GM06990 (cell line): ENCODE data around the gene SYT7.

Experiments used
- DNase-seq: peaks from one replicate; pipeline ENCODE4 v3.0.0-alpha.2; 2011; ENCODE audit not compliant: insufficient read length; ENCODE audit errors: extremely low read depth
- H3K27me3 ChIP-seq: replicated peaks from 2 replicates; pipeline ENCODE4 v1.6.0; 2011; ENCODE audit warnings: low read length; ENCODE audit not compliant: control insufficient read depth, insufficient read depth
- H3K36me3 ChIP-seq: 2 replicates; pipeline ENCODE4 v1.5.1; 2011; ENCODE audit warnings: low read length; ENCODE audit not compliant: control insufficient read depth, insufficient read depth
- H3K4me3 ChIP-seq: replicated peaks from 2 replicates; pipeline ENCODE4 v1.5.1; 2011; ENCODE audit warnings: low read depth, mild to moderate bottlenecking, control low read depth, low read length
- CTCF ChIP-seq: IDR thresholded peaks from 2 replicates; pipeline ENCODE4 v1.5.1; 2011; ENCODE audit warnings: low read length, control low read depth, mild to moderate bottlenecking, inconsistent platforms; ENCODE audit not compliant: insufficient read depth, poor library complexity, severe bottlenecking

SYT7 gene

GRCh38 chr11:61607426-61607825 lies 26.6 kb upstream of the SYT7 start:
- TF ChIP-seq CTCF: no peak
- H3K36me3 ChIP-seq: no peaks in the 10 kb centered on the region
- no peak for DNase-seq
- no peak overlapping the region for H3K4me3 ChIP-seq
- peaks cover 2% of the 10 kb centered on the region for H3K27me3 ChIP-seq

- DNase-seq: no peak
- peaks cover 1% of the 10 kb centered on the region for H3K27me3 ChIP-seq
- no peak for TF ChIP-seq CTCF
- no peak overlapping the region for H3K4me3 ChIP-seq
- no peaks in the 10 kb centered on the region for H3K36me3 ChIP-seq
These were observed 22.8 kb upstream of the SYT7 start for GRCh38 chr11:61603667-61604066.

DNA sequence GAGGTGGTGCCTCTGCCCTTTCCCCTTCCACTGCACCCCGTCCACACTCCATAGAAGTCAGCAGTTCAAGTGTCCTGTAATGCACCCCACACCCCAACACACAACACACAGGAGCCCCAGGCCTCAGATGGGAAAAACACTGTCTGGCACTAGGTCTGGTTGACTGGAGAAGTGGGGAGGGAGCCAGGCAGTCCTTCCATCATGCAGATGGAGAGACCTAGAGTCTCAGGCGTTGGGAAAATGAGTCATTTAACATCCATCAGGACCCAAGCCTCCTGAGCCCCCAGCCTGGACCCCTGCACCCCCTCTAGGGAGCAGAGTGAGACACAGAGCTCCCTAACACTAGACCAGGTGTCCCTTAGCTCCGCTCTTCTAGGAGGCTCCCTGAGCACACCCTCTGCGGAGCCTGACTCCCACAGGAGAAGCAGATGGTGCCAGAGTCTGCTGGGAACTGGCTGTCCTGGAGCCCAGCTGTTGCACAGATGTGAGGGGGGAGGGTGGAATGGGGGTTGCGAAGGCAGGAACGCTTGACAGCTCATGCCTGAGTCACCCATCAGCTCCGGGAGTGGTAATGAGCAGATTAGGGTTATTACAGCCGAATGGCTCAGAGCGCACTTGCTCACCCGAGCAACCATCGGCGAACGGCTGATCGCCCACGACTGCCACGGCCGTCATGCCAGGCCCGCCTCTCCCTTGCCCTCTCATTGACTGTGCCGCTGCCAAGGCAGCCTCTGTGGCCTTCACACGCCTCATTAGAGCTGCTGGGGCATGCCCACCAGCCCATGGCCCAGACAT lies 22.1 kb upstream of the SYT7 start:
- Histone ChIP-seq H3K36me3 (no peaks in the 10 kb centered on the region), H3K27me3 (peaks cover 1% of the 10 kb centered on the region), H3K4me3 (no peak overlapping the region)
- no peak for DNase-seq
- TF ChIP-seq CTCF: no peak

GRCh38 chr11:61601512-61601911 lies 20.6 kb upstream of the SYT7 start:
- Histone ChIP-seq H3K4me3 (no peak overlapping the region), H3K27me3 (peaks cover 1% of the 10 kb centered on the region), H3K36me3 (no peaks in the 10 kb centered on the region)
- no peak for DNase-seq
- TF ChIP-seq CTCF: no peak

DNA sequence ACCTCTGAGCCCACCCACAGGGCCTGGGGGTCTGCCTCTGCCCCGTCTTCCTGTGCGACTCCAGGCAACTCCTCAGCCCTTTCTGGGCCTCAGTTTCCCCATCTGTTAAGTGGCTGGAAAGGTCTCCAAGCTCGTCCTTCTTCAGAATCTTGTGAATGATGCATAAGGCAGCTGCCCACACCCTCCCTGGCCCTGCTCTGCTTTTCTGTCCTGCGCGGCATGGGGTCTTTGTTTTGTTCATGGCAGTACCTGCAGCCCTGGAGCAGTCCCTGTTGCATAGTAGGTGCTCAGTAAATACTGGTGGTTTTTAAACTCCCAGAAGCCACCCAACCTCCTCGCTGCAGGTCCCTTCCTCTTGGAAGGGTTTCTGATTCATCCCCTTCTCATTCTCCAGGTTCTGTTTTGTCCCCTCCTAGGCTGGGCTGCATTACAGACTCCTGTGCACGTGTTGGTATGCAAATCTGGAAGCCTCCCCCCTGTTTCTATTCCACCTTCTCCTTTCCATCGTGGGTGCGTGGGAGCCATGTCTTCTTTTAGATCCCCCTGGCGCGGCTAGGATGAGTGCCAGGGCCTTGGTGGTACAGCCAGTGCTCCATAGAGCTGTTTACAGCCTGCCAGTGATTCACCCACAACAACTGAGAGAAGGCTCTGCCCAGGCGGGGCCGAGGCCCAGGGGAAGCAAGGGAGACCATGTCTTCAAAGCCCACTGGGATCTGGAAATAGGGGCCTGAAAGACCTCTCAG lies 19.3 kb upstream of the SYT7 start:
- no peak for DNase-seq
- H3K27me3 ChIP-seq: peaks cover 1% of the 10 kb centered on the region

More for the DNA sequence above, 19.3 kb upstream of the SYT7 start:
- Histone ChIP-seq H3K4me3 (no peak overlapping the region), H3K36me3 (no peaks in the 10 kb centered on the region)
- TF ChIP-seq CTCF: no peak
